BJ (cell line): Measurements from ENCODE around the gene WASF3. TPM values are rescaled to one million over a fixed set of nuclear protein-coding genes. Genes with fewer than 3 reads are reported as not detected.

Source experiments
- CTCF ChIA-PET: fragments of 350-600 bp; formaldehyde crosslinking; extraction: SDS; loops from one replicate; lab custom pipeline; 2021; ENCODE audit warnings: antibody characterized with exemption, inconsistent platforms; lab: Yijun Ruan, JAX
- POLR2A ChIA-PET: fragments of 300-600 bp; sonication (Branson Sonifier 250); formaldehyde crosslinking; extraction: SDS; loops from one replicate; lab custom pipeline; 2021; ENCODE audit warnings: antibody characterized with exemption; lab: Charles Lee
- DNase-seq: peaks from one replicate; pipeline ENCODE4 v3.0.0-alpha.2; 2011; ENCODE audit warnings: low read depth
- H3K27me3 ChIP-seq: 2 replicates; pipeline ENCODE4 v1.6.0; 2011; ENCODE audit warnings: low read length; ENCODE audit not compliant: control insufficient read depth, insufficient read depth
- H3K36me3 ChIP-seq: 2 replicates; pipeline ENCODE4 v1.5.1; 2011; ENCODE audit warnings: low read length; ENCODE audit not compliant: control insufficient read depth, insufficient read depth
- H3K4me3 ChIP-seq: 2 replicates; pipeline ENCODE4 v1.5.1; 2011; ENCODE audit warnings: low read depth, mild to moderate bottlenecking, control low read depth, low read length
- polyA plus RNA-seq: library from polyadenylated mRNA; depleted of rRNA; stranded (reverse); fragments of >200 nt; gene quantifications from 2 replicates; pipeline ENCODE4 v1.2.3, GENCODE V29; 2011
- TF ChIP-seq, protein P1 (sequence below): IDR thresholded peaks from 2 replicates; pipeline ENCODE4 v1.5.1; 2011; ENCODE audit warnings: low read depth, mild to moderate bottlenecking, control low read depth, inconsistent platforms, low read length, moderate library complexity; ENCODE audit not compliant: insufficient read depth

The WASF3 gene
- polyA plus RNA-seq, 1 experiment: 9.5 TPM

DNA sequence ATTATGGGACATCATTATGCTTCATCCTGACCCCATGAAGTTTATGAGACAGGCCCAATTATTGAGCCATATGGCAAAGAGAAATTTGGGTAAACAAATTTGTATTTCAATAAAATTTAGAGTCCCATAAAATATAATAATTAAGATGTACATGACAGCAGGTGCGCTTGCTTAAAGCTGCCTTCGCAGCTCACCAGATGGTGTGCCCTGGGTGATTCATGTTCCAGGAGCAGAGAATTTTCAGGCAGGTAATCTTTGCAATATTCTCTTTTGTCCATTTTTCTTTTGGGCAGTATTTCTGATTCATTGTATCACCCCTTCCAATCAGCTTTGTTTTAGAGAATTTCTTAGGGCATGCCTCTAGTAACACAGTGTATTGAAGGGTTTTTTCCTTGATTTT lies 39.5 kb upstream of the WASF3 start:
- POLR2A ChIA-PET: no interaction called here
- CTCF ChIA-PET: interaction anchor here (0.8 to 1.4 kb wide), 3 partner anchors 12 to 334 kb away, joined by 4 to 7 read pairs (median 4); no protein-coding TSS in a partner anchor
- Histone ChIP-seq H3K27me3 (peaks cover 6% of the 10 kb centered on the region), H3K36me3 (no peaks in the 10 kb centered on the region), H3K4me3 (no peak overlapping the region)
- TF ChIP-seq, protein P1, sequence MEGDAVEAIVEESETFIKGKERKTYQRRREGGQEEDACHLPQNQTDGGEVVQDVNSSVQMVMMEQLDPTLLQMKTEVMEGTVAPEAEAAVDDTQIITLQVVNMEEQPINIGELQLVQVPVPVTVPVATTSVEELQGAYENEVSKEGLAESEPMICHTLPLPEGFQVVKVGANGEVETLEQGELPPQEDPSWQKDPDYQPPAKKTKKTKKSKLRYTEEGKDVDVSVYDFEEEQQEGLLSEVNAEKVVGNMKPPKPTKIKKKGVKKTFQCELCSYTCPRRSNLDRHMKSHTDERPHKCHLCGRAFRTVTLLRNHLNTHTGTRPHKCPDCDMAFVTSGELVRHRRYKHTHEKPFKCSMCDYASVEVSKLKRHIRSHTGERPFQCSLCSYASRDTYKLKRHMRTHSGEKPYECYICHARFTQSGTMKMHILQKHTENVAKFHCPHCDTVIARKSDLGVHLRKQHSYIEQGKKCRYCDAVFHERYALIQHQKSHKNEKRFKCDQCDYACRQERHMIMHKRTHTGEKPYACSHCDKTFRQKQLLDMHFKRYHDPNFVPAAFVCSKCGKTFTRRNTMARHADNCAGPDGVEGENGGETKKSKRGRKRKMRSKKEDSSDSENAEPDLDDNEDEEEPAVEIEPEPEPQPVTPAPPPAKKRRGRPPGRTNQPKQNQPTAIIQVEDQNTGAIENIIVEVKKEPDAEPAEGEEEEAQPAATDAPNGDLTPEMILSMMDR: no peak
- DNase-seq: no peak

DNA sequence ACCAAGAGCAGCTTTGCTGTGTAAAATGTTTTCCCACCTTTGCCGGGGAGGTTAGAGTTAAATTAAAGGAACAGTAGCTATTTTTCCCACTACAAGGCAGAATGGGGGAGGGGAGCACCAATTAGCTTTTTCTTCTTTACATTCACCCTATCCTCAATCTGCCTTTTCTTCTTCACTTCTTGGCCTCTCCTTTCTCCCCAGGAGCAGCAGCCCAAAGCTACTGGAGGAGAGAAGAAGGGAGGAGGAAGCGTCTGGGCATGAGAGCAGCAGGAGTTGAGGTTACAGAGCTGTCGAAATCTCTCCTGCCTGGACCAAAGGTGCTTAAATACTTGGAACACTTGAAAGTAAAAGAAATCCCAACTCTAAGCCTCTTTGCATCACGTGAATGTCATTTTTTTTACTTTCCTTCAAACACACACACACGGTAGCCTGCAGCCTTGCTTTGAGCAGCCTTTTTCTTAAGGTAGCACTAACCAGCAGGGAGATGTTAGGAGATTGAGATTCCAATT lies 39.0 kb upstream of the WASF3 start:
- TF ChIP-seq, protein P1: no peak
- Histone ChIP-seq H3K4me3 (no peak overlapping the region), H3K27me3 (peaks cover 6% of the 10 kb centered on the region), H3K36me3 (no peaks in the 10 kb centered on the region)
- ChIA-PET POLR2A (no interaction called here), CTCF (interaction anchor here (0.8 to 1.2 kb wide), 2 partner anchors 11 to 335 kb away, joined by 4 read pairs; no protein-coding TSS in a partner anchor)
- DNase-seq: no peak

DNA sequence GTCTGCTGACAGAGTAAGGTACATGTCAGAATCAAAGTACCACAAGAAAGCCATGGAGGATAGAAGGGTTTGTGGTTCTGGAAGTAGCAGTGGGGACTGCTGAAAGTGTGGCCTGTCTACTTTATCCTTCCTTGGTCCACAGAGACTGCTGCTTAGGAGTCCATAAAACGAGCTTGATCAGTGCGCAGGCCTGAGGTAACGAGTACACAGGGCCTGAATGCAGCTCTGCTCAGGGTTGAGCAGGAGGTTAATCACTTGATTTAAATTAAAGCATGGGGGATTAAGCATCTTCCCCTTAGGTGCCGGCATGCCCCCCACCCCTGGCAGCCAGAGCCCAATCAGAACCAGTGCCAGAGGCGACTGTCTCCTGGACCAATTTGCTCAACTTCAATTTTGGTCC lies 34.9 kb upstream of the WASF3 start:
- ChIA-PET POLR2A (no interaction called here), CTCF (no interaction called here)
- TF ChIP-seq, protein P1: no peak

DNA sequence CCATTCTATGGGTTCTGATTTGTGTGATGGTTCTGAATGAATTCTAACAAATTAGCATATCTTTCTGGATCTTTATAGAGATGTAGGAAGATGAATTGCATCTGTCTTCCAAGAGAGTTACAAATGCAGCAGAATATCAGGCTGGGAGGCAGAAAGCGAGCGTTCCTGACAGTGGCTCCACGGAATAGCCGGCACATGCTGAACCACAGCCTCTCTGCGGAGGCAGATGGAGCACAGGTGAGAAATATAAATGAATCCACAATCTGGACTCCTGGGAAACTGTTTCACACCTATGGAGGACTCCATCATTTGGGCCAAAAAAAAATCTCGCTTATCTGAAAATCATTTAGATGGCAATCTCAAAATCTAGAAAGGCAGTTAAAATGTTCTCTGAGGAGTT lies 34.5 kb upstream of the WASF3 start:
- ChIA-PET CTCF (no interaction called here), POLR2A (no interaction called here)
- H3K27me3 ChIP-seq: peaks cover 6% of the 10 kb centered on the region; the same call in 1 of the 2 replicates
- no peaks in the 10 kb centered on the region for H3K36me3 ChIP-seq
- no peak for DNase-seq
- no peak overlapping the region for H3K4me3 ChIP-seq
- TF ChIP-seq, protein P1: no peak

More for the DNA sequence above, 34.9 kb upstream of the WASF3 start:
- no peak overlapping the region for H3K4me3 ChIP-seq
- DNase-seq: no peak
- H3K27me3 ChIP-seq: peaks cover 6% of the 10 kb centered on the region; the same call in 1 of the 2 replicates
- no peaks in the 10 kb centered on the region for H3K36me3 ChIP-seq

DNA sequence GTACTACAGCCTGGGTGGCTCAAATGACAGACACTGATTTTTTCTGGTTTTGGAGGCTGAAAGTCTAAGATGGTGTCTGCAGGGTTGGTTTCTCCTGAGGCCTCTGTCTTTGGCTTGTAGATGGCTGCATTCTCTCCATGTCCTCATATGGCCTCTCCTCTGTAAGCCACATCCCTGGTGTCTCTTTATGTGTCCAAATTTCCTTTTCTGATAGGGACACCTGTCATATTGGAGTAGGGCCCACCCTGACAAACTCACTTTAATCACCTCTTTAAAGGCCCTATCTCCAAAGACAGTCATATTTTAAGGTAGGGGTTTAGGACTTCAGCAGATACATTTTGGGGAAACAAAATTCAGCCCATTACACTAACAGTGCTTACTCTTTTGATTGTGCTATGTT lies 32.0 kb upstream of the WASF3 start:
- Histone ChIP-seq H3K27me3 (0 out of 2 replicates have a peak, but pooled peaks cover 1% of the 10 kb centered on the region), H3K4me3 (no peak overlapping the region), H3K36me3 (no peaks in the 10 kb centered on the region)
- CTCF ChIA-PET: no interaction called here
- TF ChIP-seq, protein P1: no peak
- no peak for DNase-seq
- POLR2A ChIA-PET: no interaction called here
